Measurements from ENCODE around the gene CNTF.

GRCh38 chr11:58615559-58615958, 6.9 kb upstream of the CNTF start:
- TF ChIP-seq POLR2A (IDR thresholded peaks at IDR 0.05; ENCODE audit: low read depth) (no peak), CTCF (IDR thresholded peaks at IDR 0.05) (no peak), EP300 (IDR thresholded peaks at IDR 0.05) (no peak), POLR2AphosphoS5 (IDR thresholded peaks at IDR 0.05) (no peak)
